ENCODE measurements around the gene SPECC1L.

DNA sequence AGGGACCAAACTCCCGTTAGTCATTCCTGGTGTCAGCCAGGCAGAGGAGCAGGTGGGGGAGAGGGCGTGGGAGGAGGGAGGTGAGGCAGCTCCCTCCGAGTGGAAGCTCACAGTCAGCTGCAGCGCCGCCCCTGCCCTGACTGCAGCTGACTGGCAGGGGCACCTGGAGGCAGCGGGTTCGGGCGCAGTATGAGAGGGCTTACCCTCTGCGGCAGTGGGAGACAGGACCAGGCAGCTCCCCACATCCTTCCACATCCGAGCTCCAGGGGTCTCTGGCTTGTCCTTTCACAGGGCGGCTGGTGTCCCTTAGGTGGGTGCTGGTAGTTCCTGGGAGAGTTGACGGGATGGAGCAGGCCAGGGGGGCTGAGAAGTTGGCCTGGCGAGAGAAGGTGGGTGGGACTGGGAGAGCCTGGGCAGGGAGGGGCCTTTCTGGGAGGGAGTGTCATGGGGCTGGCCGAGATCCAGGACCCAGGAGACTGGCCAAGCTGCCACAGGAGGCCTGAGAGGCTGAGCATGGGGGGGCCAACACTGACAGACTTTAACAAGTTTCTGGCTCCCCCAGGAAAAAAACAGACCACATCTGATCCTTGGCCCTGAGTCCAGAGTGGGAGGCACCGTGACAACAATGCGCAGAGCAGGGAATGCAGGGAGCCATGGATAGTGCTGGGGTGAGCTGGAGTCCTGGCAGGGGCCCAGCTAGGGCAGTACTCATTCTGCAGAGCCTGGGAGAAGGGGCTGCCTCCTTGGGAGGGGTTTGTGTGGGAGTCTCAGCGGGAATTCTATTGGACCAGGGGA is 161.6 kb downstream of the SPECC1L start:
- TF ChIP-seq, protein P1, sequence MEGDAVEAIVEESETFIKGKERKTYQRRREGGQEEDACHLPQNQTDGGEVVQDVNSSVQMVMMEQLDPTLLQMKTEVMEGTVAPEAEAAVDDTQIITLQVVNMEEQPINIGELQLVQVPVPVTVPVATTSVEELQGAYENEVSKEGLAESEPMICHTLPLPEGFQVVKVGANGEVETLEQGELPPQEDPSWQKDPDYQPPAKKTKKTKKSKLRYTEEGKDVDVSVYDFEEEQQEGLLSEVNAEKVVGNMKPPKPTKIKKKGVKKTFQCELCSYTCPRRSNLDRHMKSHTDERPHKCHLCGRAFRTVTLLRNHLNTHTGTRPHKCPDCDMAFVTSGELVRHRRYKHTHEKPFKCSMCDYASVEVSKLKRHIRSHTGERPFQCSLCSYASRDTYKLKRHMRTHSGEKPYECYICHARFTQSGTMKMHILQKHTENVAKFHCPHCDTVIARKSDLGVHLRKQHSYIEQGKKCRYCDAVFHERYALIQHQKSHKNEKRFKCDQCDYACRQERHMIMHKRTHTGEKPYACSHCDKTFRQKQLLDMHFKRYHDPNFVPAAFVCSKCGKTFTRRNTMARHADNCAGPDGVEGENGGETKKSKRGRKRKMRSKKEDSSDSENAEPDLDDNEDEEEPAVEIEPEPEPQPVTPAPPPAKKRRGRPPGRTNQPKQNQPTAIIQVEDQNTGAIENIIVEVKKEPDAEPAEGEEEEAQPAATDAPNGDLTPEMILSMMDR (conservative IDR thresholded peaks at IDR 0.05; ENCODE audit: low read depth, low read length), result no peak
- TF ChIP-seq EZH2 (IDR thresholded peaks at IDR 0.05; ENCODE audit: low read length, unreplicated experiment), result no peak
- TF ChIP-seq EZH2phosphoT487 (IDR thresholded peaks at IDR 0.05; ENCODE audit: borderline replicate concordance, low read length), result no peak

Data from PC-3 (cell line).